WTC11 (cell line): ENCODE data around the gene LDLRAD4. TPM values are rescaled to one million over a fixed set of nuclear protein-coding genes. Genes with fewer than 3 reads are reported as not detected.

ENCODE experiments used
- ATAC-seq: fragments of 200-7000 bp; cut with Tn5 transposase; 2 replicates; pipeline ENCODE4 v1.10.0; 2021; ENCODE audit warnings: mild to moderate bottlenecking, moderate library complexity
- CTCF ChIA-PET: fragments of 300-600 bp; sonication (Branson Sonifier 250); formaldehyde crosslinking; loops from one replicate; lab custom pipeline; 2021; ENCODE audit warnings: antibody characterized with exemption; lab: Charles Lee
- POLR2A ChIA-PET: fragments of 350-600 bp; sonication (Branson Sonifier 250); formaldehyde crosslinking; loops from one replicate; lab custom pipeline; 2021; ENCODE audit warnings: antibody characterized with exemption; lab: Charles Lee
- DNase-seq: peaks from one replicate; pipeline ENCODE4 v3.0.0; 2021; ENCODE audit warnings: low spot score
- H3K27ac Mint-ChIP-seq: 2 replicates; pipeline ENCODE4 v1.8.0; 2021; ENCODE audit warnings: mixed read lengths
- H3K27me3 Mint-ChIP-seq: 2 replicates; pipeline ENCODE4 v1.8.0; 2021; ENCODE audit warnings: low read depth, mild to moderate bottlenecking, moderate library complexity, mixed read lengths
- H3K36me3 Mint-ChIP-seq: 2 replicates; pipeline ENCODE4 v1.8.0; 2021; ENCODE audit warnings: mixed read lengths
- H3K4me1 Mint-ChIP-seq: 2 replicates; pipeline ENCODE4 v1.8.0; 2022; ENCODE audit warnings: mixed read lengths
- H3K4me3 Mint-ChIP-seq: 2 replicates; pipeline ENCODE4 v1.8.0; 2021; ENCODE audit warnings: mild to moderate bottlenecking, moderate library complexity, mixed read lengths
- H3K9me3 Mint-ChIP-seq: 2 replicates; pipeline ENCODE4 v1.8.0; 2021; ENCODE audit warnings: mixed read lengths
- ATF1 ChIP-seq: sonication (generic); formaldehyde crosslinking; IDR thresholded peaks from 2 replicates; pipeline ENCODE4 v1.8.1; 2023; ENCODE audit warnings: mild to moderate bottlenecking, moderate library complexity, missing genetic modification reagents
- E2F1 ChIP-seq: sonication (generic); formaldehyde crosslinking; IDR thresholded peaks from 2 replicates; pipeline ENCODE4 v1.8.0; 2022; ENCODE audit warnings: mild to moderate bottlenecking, missing genetic modification reagents
- E2F4 ChIP-seq: sonication (generic); formaldehyde crosslinking; IDR thresholded peaks from 2 replicates; pipeline ENCODE4 v1.8.1; 2022; ENCODE audit warnings: low read depth, mild to moderate bottlenecking, moderate library complexity, missing genetic modification reagents, borderline replicate concordance
- ETV6 ChIP-seq: sonication (generic); formaldehyde crosslinking; IDR thresholded peaks from 2 replicates; pipeline ENCODE4 v1.8.1; 2022; ENCODE audit warnings: mild to moderate bottlenecking, missing genetic modification reagents
- FOXP1 ChIP-seq: sonication (generic); formaldehyde crosslinking; IDR thresholded peaks from 2 replicates; pipeline ENCODE4 v1.8.0; 2022; ENCODE audit warnings: missing genetic modification reagents, mild to moderate bottlenecking, moderate library complexity, borderline replicate concordance
- FOXP4 ChIP-seq: sonication (generic); formaldehyde crosslinking; IDR thresholded peaks from 2 replicates; pipeline ENCODE4 v1.8.0; 2022; ENCODE audit warnings: mild to moderate bottlenecking, missing genetic modification reagents
- HMGA2 ChIP-seq: fragments of 250-450 bp; sonication (Bioruptor Pico); IDR thresholded peaks from 2 replicates; pipeline ENCODE4 v1.4.0; 2021; ENCODE audit warnings: mild to moderate bottlenecking, moderate library complexity
- JUN ChIP-seq: sonication (generic); formaldehyde crosslinking; IDR thresholded peaks from 2 replicates; pipeline ENCODE4 v1.8.0; 2023; ENCODE audit warnings: mild to moderate bottlenecking, missing genetic modification reagents
- MLX ChIP-seq: sonication (generic); formaldehyde crosslinking; IDR thresholded peaks from 2 replicates; pipeline ENCODE4 v1.8.1; 2023; ENCODE audit warnings: mild to moderate bottlenecking, missing genetic modification reagents, moderate library complexity
- MXD4 ChIP-seq: fragments of 250-450 bp; sonication (Bioruptor Pico); IDR thresholded peaks from 2 replicates; pipeline ENCODE4 v1.8.0; 2021; ENCODE audit warnings: mild to moderate bottlenecking, moderate library complexity, borderline replicate concordance
- NFATC4 ChIP-seq: fragments of 250-450 bp; sonication (Bioruptor Pico); IDR thresholded peaks from 2 replicates; pipeline ENCODE4 v1.9.0; 2021; ENCODE audit warnings: mild to moderate bottlenecking
- OVOL2 ChIP-seq: fragments of 250-450 bp; sonication (Bioruptor Pico); IDR thresholded peaks from 2 replicates; pipeline ENCODE4 v1.9.0; 2021; ENCODE audit warnings: mild to moderate bottlenecking, borderline replicate concordance
- RELA ChIP-seq: sonication (generic); formaldehyde crosslinking; IDR thresholded peaks from 2 replicates; pipeline ENCODE4 v1.8.1; 2022; ENCODE audit warnings: missing genetic modification reagents, mild to moderate bottlenecking, borderline replicate concordance
- SMAD3 ChIP-seq: sonication (generic); formaldehyde crosslinking; IDR thresholded peaks from 2 replicates; pipeline ENCODE4 v1.8.0; 2022; ENCODE audit warnings: missing genetic modification reagents, mild to moderate bottlenecking, borderline replicate concordance
- SMAD4 ChIP-seq: sonication (generic); formaldehyde crosslinking; IDR thresholded peaks from 2 replicates; pipeline ENCODE4 v1.8.0; 2022; ENCODE audit warnings: mild to moderate bottlenecking, missing genetic modification reagents
- SP1 ChIP-seq: sonication (generic); formaldehyde crosslinking; conservative IDR thresholded peaks from 2 replicates; pipeline ENCODE4 v1.8.1; 2022; ENCODE audit warnings: missing genetic modification reagents
- ZBTB21 ChIP-seq: sonication (generic); formaldehyde crosslinking; IDR thresholded peaks from 2 replicates; pipeline ENCODE4 v1.8.1; 2023; ENCODE audit warnings: mild to moderate bottlenecking, missing genetic modification reagents, borderline replicate concordance
- ZNF138 ChIP-seq: sonication (generic); formaldehyde crosslinking; conservative IDR thresholded peaks from 2 replicates; pipeline ENCODE4 v1.8.1; 2022; ENCODE audit warnings: mild to moderate bottlenecking, moderate library complexity, missing genetic modification reagents
- ZNF232 ChIP-seq: sonication (generic); formaldehyde crosslinking; IDR thresholded peaks from 2 replicates; pipeline ENCODE4 v1.8.0; 2022; ENCODE audit warnings: mild to moderate bottlenecking, missing genetic modification reagents
- ZNF317 ChIP-seq: sonication (generic); formaldehyde crosslinking; IDR thresholded peaks from 2 replicates; pipeline ENCODE4 v1.8.1; 2023; ENCODE audit warnings: low read depth, mild to moderate bottlenecking, moderate library complexity, missing genetic modification reagents, borderline replicate concordance
- ZNF512 ChIP-seq: sonication (generic); formaldehyde crosslinking; IDR thresholded peaks from 2 replicates; pipeline ENCODE4 v1.8.1; 2022; ENCODE audit warnings: missing genetic modification reagents, borderline replicate concordance
- total RNA-seq: library from RNA; stranded (reverse); gene quantifications from 3 replicates; pipeline ENCODE4 v1.2.3, GENCODE V29; 2021
- TF ChIP-seq, protein P1 (sequence below): sonication (generic); formaldehyde crosslinking; IDR thresholded peaks from 2 replicates; pipeline ENCODE4 v1.8.1; 2023; ENCODE audit warnings: mild to moderate bottlenecking, missing genetic modification reagents
- TF ChIP-seq, protein P2 (sequence below): sonication (generic); formaldehyde crosslinking; conservative IDR thresholded peaks from 2 replicates; pipeline ENCODE4 v1.8.1; 2022; ENCODE audit warnings: mild to moderate bottlenecking, missing genetic modification reagents
- TF ChIP-seq, protein P3 (sequence below): sonication (generic); formaldehyde crosslinking; IDR thresholded peaks from 2 replicates; pipeline ENCODE4 v1.8.1; 2023; ENCODE audit warnings: mild to moderate bottlenecking, missing genetic modification reagents
- TF ChIP-seq, protein P4 (sequence below): fragments of 250-450 bp; sonication (Bioruptor Pico); IDR thresholded peaks from 2 replicates; pipeline ENCODE4 v1.9.0; 2021; ENCODE audit warnings: mild to moderate bottlenecking

The LDLRAD4 gene
- total RNA-seq, 1 experiment from 2014 or later, result 6.2 TPM

DNA sequence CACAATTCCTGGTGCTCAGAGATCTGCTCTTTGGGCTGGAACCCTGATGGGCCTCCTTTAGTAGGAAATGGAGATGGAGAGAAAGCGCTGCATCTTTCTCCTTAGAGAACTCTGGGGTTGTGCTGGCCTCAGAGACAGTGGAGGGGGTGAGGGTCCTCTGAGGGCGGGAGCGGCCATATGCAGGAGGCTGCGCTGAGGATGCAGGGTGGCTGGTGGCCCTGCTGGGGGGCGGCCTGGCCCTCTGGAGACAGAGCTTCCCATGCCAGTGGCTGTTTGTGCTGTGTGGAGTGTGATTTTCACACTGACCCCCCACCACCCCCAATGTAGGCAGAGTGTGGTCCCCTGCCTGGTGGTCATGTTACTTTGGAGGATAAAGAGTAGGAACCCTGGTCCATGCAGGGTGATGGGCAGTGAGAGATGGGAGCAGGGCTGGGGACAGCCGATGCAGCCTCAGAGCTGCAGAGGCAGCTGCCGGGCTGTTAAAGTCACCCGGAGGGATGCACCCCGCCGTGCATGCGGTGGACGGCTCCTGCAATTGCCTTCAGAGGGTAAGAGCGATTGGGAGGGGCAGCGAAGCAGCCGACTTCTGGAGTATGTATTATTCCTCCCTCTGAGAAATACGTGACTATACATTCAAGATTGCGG is 313.2 kb downstream of the LDLRAD4 start (continued):
- TF ChIP-seq ZNF512 (CRISPR knock-in tag), result no peak
- no peak for TF ChIP-seq ZNF317 (CRISPR knock-in tag)
- no peak for TF ChIP-seq ZBTB21 (CRISPR knock-in tag)
- TF ChIP-seq, protein P1, sequence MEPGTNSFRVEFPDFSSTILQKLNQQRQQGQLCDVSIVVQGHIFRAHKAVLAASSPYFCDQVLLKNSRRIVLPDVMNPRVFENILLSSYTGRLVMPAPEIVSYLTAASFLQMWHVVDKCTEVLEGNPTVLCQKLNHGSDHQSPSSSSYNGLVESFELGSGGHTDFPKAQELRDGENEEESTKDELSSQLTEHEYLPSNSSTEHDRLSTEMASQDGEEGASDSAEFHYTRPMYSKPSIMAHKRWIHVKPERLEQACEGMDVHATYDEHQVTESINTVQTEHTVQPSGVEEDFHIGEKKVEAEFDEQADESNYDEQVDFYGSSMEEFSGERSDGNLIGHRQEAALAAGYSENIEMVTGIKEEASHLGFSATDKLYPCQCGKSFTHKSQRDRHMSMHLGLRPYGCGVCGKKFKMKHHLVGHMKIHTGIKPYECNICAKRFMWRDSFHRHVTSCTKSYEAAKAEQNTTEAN, result no peak
- no peak for TF ChIP-seq FOXP1 (CRISPR knock-in tag)
- TF ChIP-seq ZNF232 (CRISPR knock-in tag), result no peak
- TF ChIP-seq, protein P2, sequence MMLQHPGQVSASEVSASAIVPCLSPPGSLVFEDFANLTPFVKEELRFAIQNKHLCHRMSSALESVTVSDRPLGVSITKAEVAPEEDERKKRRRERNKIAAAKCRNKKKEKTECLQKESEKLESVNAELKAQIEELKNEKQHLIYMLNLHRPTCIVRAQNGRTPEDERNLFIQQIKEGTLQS (CRISPR knock-in tag), result no peak
- TF ChIP-seq, protein P3, sequence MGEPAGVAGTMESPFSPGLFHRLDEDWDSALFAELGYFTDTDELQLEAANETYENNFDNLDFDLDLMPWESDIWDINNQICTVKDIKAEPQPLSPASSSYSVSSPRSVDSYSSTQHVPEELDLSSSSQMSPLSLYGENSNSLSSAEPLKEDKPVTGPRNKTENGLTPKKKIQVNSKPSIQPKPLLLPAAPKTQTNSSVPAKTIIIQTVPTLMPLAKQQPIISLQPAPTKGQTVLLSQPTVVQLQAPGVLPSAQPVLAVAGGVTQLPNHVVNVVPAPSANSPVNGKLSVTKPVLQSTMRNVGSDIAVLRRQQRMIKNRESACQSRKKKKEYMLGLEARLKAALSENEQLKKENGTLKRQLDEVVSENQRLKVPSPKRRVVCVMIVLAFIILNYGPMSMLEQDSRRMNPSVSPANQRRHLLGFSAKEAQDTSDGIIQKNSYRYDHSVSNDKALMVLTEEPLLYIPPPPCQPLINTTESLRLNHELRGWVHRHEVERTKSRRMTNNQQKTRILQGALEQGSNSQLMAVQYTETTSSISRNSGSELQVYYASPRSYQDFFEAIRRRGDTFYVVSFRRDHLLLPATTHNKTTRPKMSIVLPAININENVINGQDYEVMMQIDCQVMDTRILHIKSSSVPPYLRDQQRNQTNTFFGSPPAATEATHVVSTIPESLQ, result no peak
- TF ChIP-seq NFATC4 (CRISPR knock-in tag), result no peak
- TF ChIP-seq RELA (CRISPR knock-in tag), result no peak

DNA sequence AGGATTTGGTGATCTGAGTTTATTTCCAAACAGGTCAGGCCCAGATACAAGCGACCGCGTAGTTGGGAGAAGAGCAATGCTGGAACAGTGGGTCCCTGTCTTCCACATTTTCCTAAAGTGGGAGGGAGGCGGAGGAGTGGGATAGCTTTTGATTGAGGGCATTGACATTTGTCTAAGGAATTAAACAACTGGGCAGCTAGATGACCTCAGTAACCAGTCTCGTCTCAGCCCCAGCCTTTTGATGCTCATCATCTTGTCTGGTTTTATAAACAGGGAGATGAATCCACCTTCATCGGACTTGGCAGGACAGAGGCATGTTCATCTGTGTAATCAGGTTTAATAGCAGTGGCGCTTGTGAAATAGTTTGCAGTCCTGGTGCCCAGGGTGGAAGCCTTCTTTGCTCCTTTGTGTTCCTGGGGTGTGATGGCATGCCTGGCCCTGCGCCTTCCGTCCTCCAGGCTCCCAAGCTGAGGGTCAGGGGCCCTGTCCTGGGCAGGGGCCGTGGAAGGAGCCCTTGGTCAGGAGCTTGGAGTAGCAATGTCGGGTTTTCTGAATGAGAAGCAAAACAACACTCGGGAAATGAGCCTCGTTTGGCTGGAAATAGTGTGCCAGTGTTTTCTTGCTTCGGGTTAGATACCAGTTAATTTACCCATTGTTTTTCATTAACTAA is 314.0 kb downstream of the LDLRAD4 start:
- Mint-ChIP-seq H3K27ac (no peak overlapping the region), H3K4me3 (no peak overlapping the region), H3K27me3 (no peaks in the 10 kb centered on the region), H3K36me3 (no peaks in the 10 kb centered on the region), H3K9me3 (no peaks in the 10 kb centered on the region), H3K4me1 (peaks cover 6% of the 10 kb centered on the region; the same call in 1 of the 2 replicates)
- DNase-seq (no peak), ATAC-seq (no peak)
- ChIA-PET POLR2A (no interaction called here), CTCF (interaction anchor here (3.5 kb wide), 1 partner anchor 316 kb away, joined by 23 read pairs; no protein-coding TSS in a partner anchor)
- TF ChIP-seq SP1 (CRISPR knock-in tag), result no peak
- no peak for TF ChIP-seq MLX (CRISPR knock-in tag)
- TF ChIP-seq OVOL2 (CRISPR knock-in tag), result no peak
- TF ChIP-seq E2F4, result no peak
- no peak for TF ChIP-seq HMGA2 (CRISPR knock-in tag)
- no peak for TF ChIP-seq JUN
- TF ChIP-seq, protein P4, sequence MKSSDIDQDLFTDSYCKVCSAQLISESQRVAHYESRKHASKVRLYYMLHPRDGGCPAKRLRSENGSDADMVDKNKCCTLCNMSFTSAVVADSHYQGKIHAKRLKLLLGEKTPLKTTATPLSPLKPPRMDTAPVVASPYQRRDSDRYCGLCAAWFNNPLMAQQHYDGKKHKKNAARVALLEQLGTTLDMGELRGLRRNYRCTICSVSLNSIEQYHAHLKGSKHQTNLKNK (CRISPR knock-in tag), result no peak
- TF ChIP-seq E2F1 (CRISPR knock-in tag), result no peak
- no peak for TF ChIP-seq FOXP4 (CRISPR knock-in tag)
- TF ChIP-seq ETV6, result no peak
- no peak for TF ChIP-seq SMAD4 (CRISPR knock-in tag)
- TF ChIP-seq ATF1 (CRISPR knock-in tag), result no peak
- no peak for TF ChIP-seq MXD4
- no peak for TF ChIP-seq ZNF138 (CRISPR knock-in tag)
- no peak for TF ChIP-seq SMAD3
